Tibial artery (tissue), 4 donors: ENCODE data around the gene PAFAH2.

ENCODE experiments used
- DNase-seq, 2 donors: peaks; one replicate each; pipeline ENCODE4 v3.0.0-alpha.2; 2019
- H3K27ac ChIP-seq, 2 donors: fragments of 200-600 bp; sonication (generic) in 1 of 2; 1 replicate in 1 of 2; 2 replicates in 1 of 2; pipeline ENCODE4 v1.5.1; 2018 to 2019; ENCODE audit warnings: mild to moderate bottlenecking in 1 of 2
- H3K27me3 ChIP-seq, 2 donors: fragments of 200-600 bp; sonication (generic) in 1 of 2; one replicate each; pipeline versions ENCODE4 v1.5.1 to v1.6.0; 2016 to 2019
- H3K36me3 ChIP-seq, 3 donors: fragments of 200-600 bp; sonication (generic) in 2 of 3; one replicate each; pipeline ENCODE4 v1.5.1; 2016 to 2019; ENCODE audit warnings: mild to moderate bottlenecking in 2 of 3
- H3K4me1 ChIP-seq, 4 donors: fragments of 200-600 bp; sonication (generic) in 2 of 4; 1 replicate in 3 of 4; 2 replicates in 1 of 4; pipeline ENCODE4 v1.5.1; 2016 to 2019
- H3K4me3 ChIP-seq, 2 donors: fragments of 200-600 bp; sonication (generic) in 1 of 2; 1 replicate in 1 of 2; 2 replicates in 1 of 2; pipeline ENCODE4 v1.5.1; 2018 to 2019; ENCODE audit warnings: mild to moderate bottlenecking in 2 of 2
- H3K9me3 ChIP-seq, 3 donors: fragments of 200-600 bp; sonication (generic) in 1 of 3; one replicate each; pipeline ENCODE4 v1.5.1; 2016 to 2019
- CTCF ChIP-seq, 2 experiments: fragments of 200-600 bp in 1 of 2; fragments of 450-650 bp in 1 of 2; IDR thresholded peaks; one replicate each; pipeline ENCODE4 v1.5.1; 2017 to 2019; ENCODE audit warnings: antibody characterized with exemption in 2 of 2, mild to moderate bottlenecking in 1 of 2, moderate library complexity in 1 of 2
- intact Hi-C: fragments of 100-400 bp; cut with DNase I; formaldehyde crosslinking; loops from one replicate; pipeline ENCODE4 v1.15.0; 2023; ENCODE audit warnings: low total_unique reads

The PAFAH2 gene

GRCh38 chr1:25917996-25918395, 79.9 kb downstream of the PAFAH2 start:
- H3K9me3 ChIP-seq = no peaks in the 10 kb centered on the region
- no peak overlapping the region for H3K4me3 ChIP-seq
- no peak for DNase-seq
- H3K4me1 ChIP-seq = peaks cover 0 to 12% (median 10%) of the 10 kb centered on the region in 4 donors
- H3K27me3 ChIP-seq = no peaks in the 10 kb centered on the region
- no peak overlapping the region for H3K27ac ChIP-seq
- H3K36me3 ChIP-seq = no peaks in the 10 kb centered on the region
- no peak for TF ChIP-seq CTCF (IDR thresholded peaks at IDR 0.05)
- intact Hi-C loops = no loop called here

- no peak overlapping the region for H3K27ac ChIP-seq
- no peaks in the 10 kb centered on the region for H3K4me1 ChIP-seq
- no peak overlapping the region for H3K4me3 ChIP-seq
- intact Hi-C loops = no loop called here
- no peak for DNase-seq
- no peaks in the 10 kb centered on the region for H3K27me3 ChIP-seq
- H3K9me3 ChIP-seq = no peaks in the 10 kb centered on the region
- TF ChIP-seq CTCF (IDR thresholded peaks at IDR 0.05) = no peak
- H3K36me3 ChIP-seq = no peaks in the 10 kb centered on the region
Observed at GRCh38 chr1:25916460-25916859, 81.4 kb downstream of the PAFAH2 start.

- Histone ChIP-seq H3K4me1 (no peaks in the 10 kb centered on the region), H3K4me3 (no peak overlapping the region), H3K36me3 (no peaks in the 10 kb centered on the region), H3K9me3 (no peaks in the 10 kb centered on the region), H3K27ac (no peak overlapping the region), H3K27me3 (no peaks in the 10 kb centered on the region)
- no peak for TF ChIP-seq CTCF (IDR thresholded peaks at IDR 0.05)
- intact Hi-C loops = no loop called here
- no peak for DNase-seq
Observed at GRCh38 chr1:25914074-25914995, 83.5 kb downstream of the PAFAH2 start.

GRCh38 chr1:25913206-25913605, 84.7 kb downstream of the PAFAH2 start:
- no peak overlapping the region for H3K27ac ChIP-seq
- TF ChIP-seq CTCF (IDR thresholded peaks at IDR 0.05) = no peak
- H3K36me3 ChIP-seq = no peaks in the 10 kb centered on the region
- H3K4me1 ChIP-seq = no peaks in the 10 kb centered on the region
- H3K9me3 ChIP-seq = no peaks in the 10 kb centered on the region
- no peak overlapping the region for H3K4me3 ChIP-seq
- no peaks in the 10 kb centered on the region for H3K27me3 ChIP-seq
- intact Hi-C loops = no loop called here
- no peak for DNase-seq

GRCh38 chr1:25912076-25912831, 85.6 kb downstream of the PAFAH2 start:
- Histone ChIP-seq H3K36me3 (no peaks in the 10 kb centered on the region), H3K9me3 (no peaks in the 10 kb centered on the region), H3K4me1 (peaks cover 0 to 1% (median 0%) of the 10 kb centered on the region in 4 donors), H3K27me3 (no peaks in the 10 kb centered on the region), H3K4me3 (no peak overlapping the region), H3K27ac (no peak overlapping the region)
- no peak for TF ChIP-seq CTCF (IDR thresholded peaks at IDR 0.05)
- intact Hi-C loops = no loop called here
- no peak for DNase-seq
